ENCODE results near the gene CDK5RAP3. TPM values are rescaled to one million over a fixed set of nuclear protein-coding genes. Genes with fewer than 3 reads are reported as not detected.
"Not testable (repeated sequence)": the region's sequence is repeated elsewhere in the genome, so short reads cannot be mapped to it uniquely, and the experiment has no call there.

The CDK5RAP3 gene
- total and polyA plus RNA-seq, 2 of the 13 experiments (the other 11 are each of a cell fraction or from before 2014, with no cell fraction given): 128 to 154 TPM

GRCh38 chr17:48001197-48001596, 30.3 kb downstream of the CDK5RAP3 start:
- no peaks in the 10 kb centered on the region for H3K9me3 ChIP-seq (ENCODE audit: low read length)
- no peak overlapping the region for H3K27ac ChIP-seq (ENCODE audit: extremely low read length, insufficient read depth, low read length)
- H3K4me2 ChIP-seq (ENCODE audit: low read depth, low read length): no peak overlapping the region
- no peak overlapping the region for H3K4me3 ChIP-seq (replicated peaks in 1 of 3; ENCODE audit: insufficient read depth in 1 of 3, low read depth in 2 of 3, low read length in 3 of 3)
- in situ Hi-C loops (cut with HindIII; ENCODE audit: extremely low pct_ligation_motif_present, low pct_unique_long_range_greater_than_20kb) (no loop called here), intact Hi-C loops (cut with micrococcal nuclease; ENCODE audit: unreplicated experiment) (no loop called here)
- H2AFZ ChIP-seq (ENCODE audit: low read length): no peak overlapping the region
- peaks cover 15% of the 10 kb centered on the region for H3K4me1 ChIP-seq (ENCODE audit: insufficient read depth, low read length)
- no peak overlapping the region for H3K9ac ChIP-seq (ENCODE audit: insufficient read depth, low read depth, low read length)
- BruUV-seq (replicated peaks): no TSS peak
- no peaks in the 10 kb centered on the region for H3K79me2 ChIP-seq (ENCODE audit: insufficient read depth, low read length)
- H3K27me3 ChIP-seq (ENCODE audit: control insufficient read depth in 1 of 2, insufficient read depth in 2 of 2, low read length in 2 of 2): peaks cover 2 to 28% of the 10 kb centered on the region in 2 experiments; a peak in 4 of 5 replicates
- POLR2A ChIA-PET: no interaction called here
- 20% methylated on average over 1 of the region's 1 CpG for WGBS (ENCODE audit: low lambda C conversion rate)
- CTCF ChIA-PET (ENCODE audit: low intra/inter-chr PET ratio, low total read pairs): no interaction called here
- H4K20me1 ChIP-seq (ENCODE audit: insufficient read depth, low read length): no peaks in the 10 kb centered on the region
- DNase-seq (ENCODE audit: low spot score) (no peak), ATAC-seq (no peak), FAIRE-seq (no peak)
- H3K36me3 ChIP-seq (replicated peaks in 1 of 2; ENCODE audit: control insufficient read depth in 1 of 2, insufficient read depth in 2 of 2, low read length in 2 of 2): no peaks in the 10 kb centered on the region
- TF ChIP-seq, protein P1, sequence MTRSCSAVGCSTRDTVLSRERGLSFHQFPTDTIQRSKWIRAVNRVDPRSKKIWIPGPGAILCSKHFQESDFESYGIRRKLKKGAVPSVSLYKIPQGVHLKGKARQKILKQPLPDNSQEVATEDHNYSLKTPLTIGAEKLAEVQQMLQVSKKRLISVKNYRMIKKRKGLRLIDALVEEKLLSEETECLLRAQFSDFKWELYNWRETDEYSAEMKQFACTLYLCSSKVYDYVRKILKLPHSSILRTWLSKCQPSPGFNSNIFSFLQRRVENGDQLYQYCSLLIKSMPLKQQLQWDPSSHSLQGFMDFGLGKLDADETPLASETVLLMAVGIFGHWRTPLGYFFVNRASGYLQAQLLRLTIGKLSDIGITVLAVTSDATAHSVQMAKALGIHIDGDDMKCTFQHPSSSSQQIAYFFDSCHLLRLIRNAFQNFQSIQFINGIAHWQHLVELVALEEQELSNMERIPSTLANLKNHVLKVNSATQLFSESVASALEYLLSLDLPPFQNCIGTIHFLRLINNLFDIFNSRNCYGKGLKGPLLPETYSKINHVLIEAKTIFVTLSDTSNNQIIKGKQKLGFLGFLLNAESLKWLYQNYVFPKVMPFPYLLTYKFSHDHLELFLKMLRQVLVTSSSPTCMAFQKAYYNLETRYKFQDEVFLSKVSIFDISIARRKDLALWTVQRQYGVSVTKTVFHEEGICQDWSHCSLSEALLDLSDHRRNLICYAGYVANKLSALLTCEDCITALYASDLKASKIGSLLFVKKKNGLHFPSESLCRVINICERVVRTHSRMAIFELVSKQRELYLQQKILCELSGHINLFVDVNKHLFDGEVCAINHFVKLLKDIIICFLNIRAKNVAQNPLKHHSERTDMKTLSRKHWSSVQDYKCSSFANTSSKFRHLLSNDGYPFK (CRISPR knock-in tag; IDR thresholded peaks at IDR 0.05; ENCODE audit: borderline replicate concordance): no peak
- TF ChIP-seq RFX1 (IDR thresholded peaks at IDR 0.05): no peak

GRCh38 chr17:48001657-48002056, 30.7 kb downstream of the CDK5RAP3 start:
- FAIRE-seq; H3K4me3 ChIP-seq (replicated peaks in 1 of 3; ENCODE audit: insufficient read depth in 1 of 3, low read depth in 2 of 3, low read length in 3 of 3); H4K20me1 ChIP-seq (ENCODE audit: insufficient read depth, low read length); H3K36me3 ChIP-seq (replicated peaks in 1 of 2; ENCODE audit: control insufficient read depth in 1 of 2, insufficient read depth in 2 of 2, low read length in 2 of 2); intact Hi-C loops (cut with micrococcal nuclease; ENCODE audit: unreplicated experiment); H3K9ac ChIP-seq (ENCODE audit: insufficient read depth, low read depth, low read length); H2AFZ ChIP-seq (ENCODE audit: low read length); BruUV-seq (replicated peaks); CTCF ChIA-PET (ENCODE audit: low intra/inter-chr PET ratio, low total read pairs); in situ Hi-C loops (cut with HindIII; ENCODE audit: extremely low pct_ligation_motif_present, low pct_unique_long_range_greater_than_20kb); H3K4me2 ChIP-seq (ENCODE audit: low read depth, low read length); H3K79me2 ChIP-seq (ENCODE audit: insufficient read depth, low read length); POLR2A ChIA-PET; ATAC-seq; H3K9me3 ChIP-seq (ENCODE audit: low read length); DNase-seq (ENCODE audit: low spot score); H3K27ac ChIP-seq (ENCODE audit: extremely low read length, insufficient read depth, low read length): not testable (repeated sequence)
- Histone ChIP-seq H3K27me3 (ENCODE audit: control insufficient read depth in 1 of 2, insufficient read depth in 2 of 2, low read length in 2 of 2) (peaks cover 2 to 26% of the 10 kb centered on the region in 2 experiments; a peak in 4 of 5 replicates), H3K4me1 (ENCODE audit: insufficient read depth, low read length) (peaks cover 12% of the 10 kb centered on the region)
- WGBS (ENCODE audit: low lambda C conversion rate): 73% methylated on average over 5 of the region's 5 CpGs
